GM12873 (cell line): ENCODE measurements around the gene ASB4.
A peak's percentile ranks its signal among the peaks of the same experiment; 100 is the strongest.

Experiments used
- CTCF ChIP-seq: IDR thresholded peaks from 2 replicates; pipeline ENCODE4 v1.5.1; 2012; ENCODE audit warnings: low read depth, mild to moderate bottlenecking, moderate library complexity, low read length, control low read depth; ENCODE audit not compliant: insufficient read depth; ENCODE audit errors: missing control alignments

Gene ASB4

DNA sequence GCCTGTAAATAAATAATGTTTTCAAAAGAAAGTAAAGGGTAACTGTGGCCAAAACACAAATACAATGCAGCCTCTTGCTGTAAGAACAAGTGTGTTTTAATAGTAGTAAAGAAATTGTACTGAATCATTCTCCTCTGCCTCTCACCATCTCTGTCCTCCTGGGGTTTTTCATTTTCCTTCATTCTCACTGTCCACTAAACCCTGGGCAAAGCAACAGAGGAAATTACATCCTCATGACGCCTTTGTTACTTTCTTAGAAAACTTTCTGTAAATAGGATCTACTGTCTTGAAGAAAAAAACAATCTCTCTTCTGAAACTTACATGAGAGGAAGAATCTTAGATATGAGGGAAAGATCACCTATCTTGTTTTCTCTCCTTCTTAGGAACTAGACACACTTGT, 54.6 kb downstream of the ASB4 start:
- TF ChIP-seq CTCF = no peak

- TF ChIP-seq CTCF = no peak
Measured at GRCh38 chr7:95543312-95543711, 57.6 kb downstream of the ASB4 start.

- no peak for TF ChIP-seq CTCF
Measured at GRCh38 chr7:95544171-95544570, 58.4 kb downstream of the ASB4 start.

DNA sequence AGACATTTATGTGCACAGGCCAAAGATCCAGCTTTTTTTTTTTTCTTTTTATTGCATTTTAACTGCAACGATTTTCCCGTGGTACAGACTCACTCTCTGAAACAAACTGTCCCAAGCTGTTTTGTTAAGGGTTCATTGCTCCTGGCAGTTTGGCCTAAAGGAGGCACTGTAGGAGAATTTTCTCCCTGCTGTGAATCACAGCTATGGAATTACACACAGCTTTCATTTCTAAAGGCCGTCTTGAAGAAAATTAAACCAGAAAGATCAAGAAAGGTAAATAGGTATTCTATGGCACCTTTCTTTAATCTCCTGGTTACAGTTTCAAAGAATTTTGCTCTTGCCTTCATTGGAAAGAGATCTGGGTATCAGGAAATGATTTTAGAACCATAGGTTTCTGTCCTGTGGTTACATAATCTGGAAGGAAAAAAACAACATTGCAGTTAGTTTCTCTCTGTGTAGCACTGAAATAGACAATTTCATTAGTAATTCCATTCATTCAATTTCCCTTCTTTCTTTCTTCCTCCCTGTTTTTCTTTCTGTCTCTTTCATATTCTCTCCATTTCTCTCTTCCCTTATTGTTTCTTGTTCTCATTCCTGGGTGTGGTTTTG, 59.4 kb downstream of the ASB4 start:
- TF ChIP-seq CTCF = peak; percentile 48

GRCh38 chr7:95545673-95546072, 59.9 kb downstream of the ASB4 start:
- TF ChIP-seq CTCF = no peak

DNA sequence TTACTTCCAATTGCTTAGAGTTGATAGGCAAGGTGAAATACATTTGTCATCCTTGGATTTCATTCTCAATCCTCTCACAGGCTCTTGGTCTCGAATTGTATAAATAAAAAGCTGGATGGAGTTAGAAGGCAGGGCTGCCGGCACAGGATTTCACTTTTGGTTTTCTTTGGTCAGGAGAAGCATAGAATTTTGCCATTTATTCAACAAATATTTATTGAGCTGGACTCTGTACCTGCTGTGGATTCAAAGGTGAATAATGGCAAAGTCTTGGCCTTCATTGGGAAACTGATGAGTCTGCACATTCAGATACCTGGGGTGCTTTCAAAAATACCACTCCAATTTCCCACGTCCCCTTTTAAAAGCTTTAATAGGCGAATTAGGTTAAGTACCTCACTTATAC, 60.9 kb downstream of the ASB4 start:
- TF ChIP-seq CTCF = no peak

DNA sequence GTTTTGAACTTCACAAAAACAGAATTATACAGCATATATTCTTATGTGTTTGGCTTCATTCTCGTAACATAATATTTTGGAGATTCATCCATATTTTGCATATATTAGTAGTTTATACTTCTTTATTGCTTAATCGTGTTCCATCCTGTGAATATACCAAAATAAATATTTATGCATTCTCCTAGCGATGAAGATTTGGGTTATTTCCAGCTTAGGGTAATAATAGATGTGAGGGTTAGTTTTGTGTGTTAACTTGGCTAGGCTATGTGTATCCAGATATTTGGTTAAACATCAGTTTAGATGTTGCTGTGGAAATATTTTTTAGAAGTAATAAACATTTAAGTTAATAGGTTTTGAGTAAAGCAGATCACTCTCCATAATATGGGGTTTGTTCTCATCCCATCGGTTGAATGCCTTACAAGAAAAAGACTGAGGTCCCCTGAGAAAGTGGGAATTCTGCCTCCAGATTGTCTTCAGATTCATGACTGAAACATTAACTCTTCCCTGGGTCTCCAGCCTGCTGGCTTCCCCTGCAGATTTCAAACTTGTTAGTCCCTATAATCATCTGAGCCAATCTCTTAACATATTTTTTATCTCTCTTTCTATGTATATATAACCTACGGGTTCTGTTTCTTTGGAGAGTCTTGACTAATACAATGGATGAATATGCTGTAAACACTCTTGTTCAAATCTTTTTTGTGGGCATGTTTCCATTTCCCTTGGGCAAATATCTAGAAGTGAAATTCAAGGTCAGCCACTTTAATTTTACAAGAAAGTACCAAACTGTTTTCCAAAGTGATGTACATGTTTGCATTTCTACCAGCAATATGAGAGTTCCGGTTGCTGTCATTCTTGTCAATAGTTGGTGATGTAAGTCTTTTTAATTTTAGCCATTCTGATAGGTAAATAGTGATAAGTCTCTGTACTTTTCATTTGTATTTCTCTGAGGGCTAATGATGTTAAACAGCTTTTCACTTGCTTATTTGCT, 61.9 kb downstream of the ASB4 start:
- TF ChIP-seq CTCF = no peak
